Retina (tissue), 1 donor: ENCODE measurements around the gene PFKFB1.
A peak's percentile ranks its signal among the peaks of the same experiment; 100 is the strongest.
"Not testable (repeated sequence)": the region's sequence is repeated elsewhere in the genome, so short reads cannot be mapped to it uniquely, and the experiment has no call there.

Experiments used
- DNase-seq: peaks from one replicate; pipeline ENCODE4 v3.0.0-alpha.2; 2016

The PFKFB1 gene

DNA sequence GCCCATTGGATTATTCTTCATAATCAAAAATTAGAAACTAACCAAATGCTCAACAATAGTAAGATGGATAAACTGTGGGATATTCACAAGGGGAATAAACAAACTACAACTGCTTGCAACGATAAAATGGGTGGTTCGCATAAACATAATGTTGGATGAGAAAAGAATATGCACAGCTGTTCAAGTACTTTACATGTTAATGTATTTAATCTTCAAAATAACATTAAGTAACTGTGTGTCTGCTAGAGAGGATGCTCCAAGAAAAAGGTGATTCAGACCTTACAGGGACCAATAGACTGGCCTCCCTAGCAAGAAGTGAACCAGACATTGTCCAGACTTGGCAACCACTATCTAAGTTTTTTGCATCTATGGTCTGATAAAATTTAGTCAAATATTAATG is 2.3 kb downstream of the PFKFB1 start:
- DNase-seq, result no peak

DNA sequence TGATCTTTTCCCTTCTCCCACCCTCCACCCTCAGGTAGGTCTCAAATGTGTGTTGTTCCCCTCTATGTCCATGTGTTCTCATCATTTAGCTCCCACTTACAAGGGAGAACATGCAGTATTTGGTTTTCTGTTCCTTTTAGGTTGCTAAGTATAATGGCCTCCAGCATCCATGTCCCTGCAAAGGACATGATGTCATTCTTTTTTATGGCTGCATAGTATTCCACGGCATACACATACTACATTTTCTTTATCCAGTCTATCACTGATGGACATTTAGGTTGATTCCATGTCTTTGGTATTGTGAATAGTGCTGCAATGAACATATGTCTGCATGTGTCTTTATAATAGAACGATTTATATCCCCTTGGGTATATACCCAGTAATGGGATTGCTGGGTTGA is 10.7 kb downstream of the PFKFB1 start:
- DNase-seq, result not testable (repeated sequence)

DNA sequence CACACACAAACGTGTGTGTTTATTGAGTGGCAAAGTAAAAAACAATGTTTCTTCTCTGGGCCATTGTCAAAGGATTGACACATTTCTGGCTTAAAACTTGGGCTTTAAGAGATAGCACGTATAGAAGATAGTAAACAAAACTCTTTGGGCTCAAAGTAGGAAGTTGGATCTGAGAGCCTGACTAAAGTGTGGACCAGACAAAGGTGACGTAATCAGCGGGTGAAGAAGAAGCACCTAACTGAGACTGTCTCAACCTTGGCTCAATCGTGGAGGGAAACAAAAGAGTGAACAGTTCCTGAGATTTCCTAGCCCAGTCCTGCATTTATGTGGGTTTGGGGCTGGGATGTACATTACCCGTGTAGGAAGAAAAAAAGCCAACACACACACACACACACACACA is 13.7 kb downstream of the PFKFB1 start:
- no peak for DNase-seq

DNA sequence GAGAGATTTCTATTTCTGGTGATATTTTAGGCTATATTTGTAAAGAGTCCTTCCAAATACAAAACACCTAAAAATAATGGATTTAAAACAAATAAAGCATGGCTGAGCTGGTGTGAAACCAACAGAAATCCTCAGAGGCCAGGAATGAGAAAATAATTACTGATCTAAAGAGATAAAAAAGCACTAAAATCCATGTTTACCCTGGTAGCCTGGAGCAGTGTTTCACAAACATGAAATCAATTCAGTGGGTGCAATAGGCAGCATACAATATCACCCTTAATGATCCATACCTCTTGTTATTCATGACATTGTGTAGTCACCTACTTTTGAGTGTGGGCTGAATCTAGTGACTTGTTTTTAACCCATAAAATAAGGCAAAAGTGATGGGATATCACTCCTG is 14.6 kb downstream of the PFKFB1 start:
- no peak for DNase-seq

DNA sequence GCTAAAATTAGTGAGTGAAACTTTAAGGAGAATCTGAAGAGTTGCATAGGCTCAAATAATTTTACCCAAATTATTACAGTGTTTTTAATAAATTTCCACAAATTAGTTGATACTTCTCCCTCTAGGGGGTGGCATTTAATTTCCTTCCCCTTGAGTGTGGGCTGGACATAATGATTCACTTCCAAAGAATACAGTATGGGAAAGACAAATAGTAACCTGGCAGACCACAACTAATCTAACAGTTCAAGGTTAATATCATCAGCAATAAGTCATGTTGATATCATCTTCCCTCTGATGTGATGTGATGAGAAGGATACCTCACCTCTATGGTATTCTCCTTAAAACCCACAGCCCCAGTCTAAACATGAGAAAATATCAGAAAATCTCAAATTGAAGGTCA is 15.5 kb downstream of the PFKFB1 start:
- DNase-seq, result no peak

DNA sequence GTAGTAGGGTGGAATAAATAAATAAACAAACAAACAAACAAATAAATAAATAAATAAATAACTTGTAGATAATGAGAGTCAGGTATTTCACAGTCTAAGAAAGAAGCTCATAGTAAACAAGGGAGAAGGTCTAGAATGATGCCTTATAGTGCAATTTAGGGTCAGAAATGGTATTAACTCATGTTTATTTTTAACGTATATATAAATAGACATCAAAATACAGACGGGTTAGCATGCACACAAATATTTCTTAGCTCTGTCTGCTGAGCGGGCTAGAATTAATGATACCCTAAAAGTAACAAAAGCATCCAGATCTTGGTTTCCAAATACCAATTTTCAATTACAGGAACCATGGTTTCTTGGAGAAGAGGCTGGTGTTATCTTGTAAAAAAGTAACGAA is 16.6 kb downstream of the PFKFB1 start:
- no peak for DNase-seq

DNA sequence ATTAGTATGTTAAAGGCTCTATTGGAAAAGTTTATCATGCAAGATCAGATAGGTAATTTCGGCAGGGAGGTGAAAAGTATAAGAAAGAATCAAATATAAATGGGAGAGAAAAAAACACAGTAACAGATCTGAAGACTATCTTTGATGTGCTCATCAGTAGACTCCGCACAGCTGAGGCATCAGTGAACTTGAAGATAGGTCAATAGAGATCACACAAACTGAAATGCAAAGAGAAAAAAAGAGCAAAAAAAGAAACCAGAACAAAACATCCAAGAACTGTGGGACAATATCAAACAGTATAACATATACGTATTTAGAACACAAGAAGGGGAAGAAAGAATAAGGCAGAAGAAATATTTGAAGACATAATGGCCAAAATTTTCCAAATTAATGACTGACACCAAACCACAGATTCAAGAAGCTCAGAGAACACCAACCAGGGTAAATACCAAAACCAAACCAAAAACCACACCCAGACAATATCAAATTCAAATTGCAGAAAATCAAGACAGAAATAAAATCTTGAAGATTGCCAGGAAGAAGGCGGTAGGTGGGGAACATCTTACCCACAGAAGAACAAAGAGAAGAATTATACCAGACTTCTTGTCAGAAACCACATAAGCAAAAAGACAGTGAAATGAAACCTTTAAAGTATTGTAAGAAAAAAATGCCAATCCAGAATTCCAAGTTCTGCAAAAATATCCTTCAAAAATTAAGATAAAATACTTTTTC is 29.1 kb downstream of the PFKFB1 start:
- DNase-seq, result no peak

DNA sequence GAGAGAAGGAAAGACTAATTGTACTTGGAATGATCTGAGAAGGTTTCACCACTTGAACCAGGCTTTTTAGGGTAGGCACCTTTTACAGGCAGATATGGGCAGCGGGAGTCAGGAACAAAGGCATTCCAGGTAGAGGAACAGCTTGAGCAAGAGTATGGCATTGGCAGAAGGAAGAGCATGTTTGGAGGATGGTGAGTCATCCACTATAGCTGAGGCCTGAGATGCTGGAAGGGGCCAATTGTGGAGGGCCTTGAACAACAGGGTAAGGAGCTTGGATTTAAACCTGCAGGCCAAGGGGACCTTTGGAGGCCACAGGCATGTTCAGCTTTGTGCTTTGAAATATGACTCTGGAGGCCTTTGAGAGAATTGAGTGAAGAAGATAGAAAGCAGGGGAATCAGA is 32.2 kb downstream of the PFKFB1 start:
- DNase-seq, result no peak

DNA sequence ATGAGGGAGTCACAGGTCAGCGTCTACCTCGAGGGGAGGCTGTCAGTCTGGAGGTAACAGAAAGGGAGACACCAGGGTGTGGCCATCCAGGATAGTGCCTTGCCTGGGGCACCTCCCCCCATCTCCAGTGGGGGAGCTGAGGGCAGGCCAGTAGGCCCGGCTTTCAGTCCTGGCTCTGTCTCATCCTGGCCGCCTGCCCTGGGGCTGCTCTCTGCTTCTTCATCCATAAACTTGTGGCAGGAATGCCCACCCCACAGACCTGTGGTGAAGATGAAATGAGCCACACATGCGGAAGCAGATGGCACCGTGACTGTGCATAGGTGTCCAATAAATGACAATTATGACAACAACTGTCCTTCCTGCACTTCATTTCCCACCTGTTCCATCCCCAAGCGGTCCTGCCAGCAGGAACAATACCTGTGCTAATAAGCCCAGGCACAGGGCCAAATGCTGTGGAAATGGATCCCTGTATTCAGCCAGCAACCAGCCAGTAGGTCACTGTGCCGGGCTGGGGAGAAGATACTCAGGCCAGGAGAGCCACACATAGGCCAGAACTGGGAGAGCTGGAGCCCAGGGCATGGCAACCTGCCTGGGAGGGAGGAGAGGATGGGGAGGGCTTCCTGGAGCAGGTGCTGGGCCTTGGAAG is 43.1 kb downstream of the PFKFB1 start:
- DNase-seq, result no peak

DNA sequence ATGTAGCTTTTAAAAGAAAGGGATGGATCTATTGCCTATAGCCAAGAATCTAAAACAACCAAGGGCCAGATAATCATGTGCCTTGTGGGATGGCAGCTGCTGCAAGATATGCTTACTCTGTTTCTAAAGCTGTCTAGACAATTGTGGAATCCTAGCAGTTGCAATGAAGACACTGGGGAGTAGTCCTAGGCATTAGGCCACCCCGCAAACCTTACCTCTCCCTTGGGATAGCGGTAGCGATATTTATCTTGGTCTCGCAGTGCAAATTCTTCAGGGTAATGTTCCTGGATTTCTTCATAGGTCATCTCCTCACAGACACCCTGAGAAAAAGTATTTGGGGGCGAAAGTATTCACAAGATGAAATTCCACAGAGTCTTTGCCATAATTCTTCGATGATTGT is 48.8 kb downstream of the PFKFB1 start:
- DNase-seq, result no peak

DNA sequence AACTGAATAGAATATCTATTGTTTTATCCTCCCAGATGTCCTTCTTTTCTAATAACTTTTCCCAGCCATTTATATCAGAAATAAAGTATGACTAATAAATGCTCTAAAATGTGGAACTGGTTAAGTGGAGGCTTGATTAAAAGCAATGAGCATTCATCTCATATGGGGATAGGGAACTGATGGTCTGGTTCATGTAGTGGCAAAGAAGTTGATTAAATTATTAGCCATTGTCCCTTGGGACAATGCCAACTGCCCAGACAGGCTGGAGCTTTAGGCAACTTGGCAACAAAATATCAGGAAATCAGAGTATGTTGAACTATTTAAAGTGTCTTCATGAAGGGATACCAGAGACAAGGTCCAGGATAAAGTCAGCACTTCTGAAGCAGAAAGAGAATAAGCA is 49.2 kb downstream of the PFKFB1 start:
- no peak for DNase-seq

DNA sequence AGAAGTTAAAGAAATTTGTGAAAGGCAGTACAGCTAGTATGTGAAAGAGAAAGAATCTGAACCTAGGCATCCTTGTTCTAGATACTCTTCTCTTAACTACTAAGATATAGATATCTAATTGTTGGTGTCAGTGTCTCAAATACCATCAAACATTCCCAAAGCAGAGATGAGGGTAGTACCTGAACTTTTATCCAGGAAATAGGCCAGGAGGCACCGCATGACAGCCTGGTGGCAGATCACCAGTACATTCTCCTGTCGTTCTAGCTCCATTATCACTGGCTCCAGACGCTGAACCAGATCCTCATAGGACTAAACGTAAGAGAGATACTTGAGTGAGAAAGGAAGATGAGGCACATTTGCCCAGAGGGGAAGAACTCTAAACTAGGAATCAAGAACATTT is 56.6 kb downstream of the PFKFB1 start:
- DNase-seq, result no peak

DNA sequence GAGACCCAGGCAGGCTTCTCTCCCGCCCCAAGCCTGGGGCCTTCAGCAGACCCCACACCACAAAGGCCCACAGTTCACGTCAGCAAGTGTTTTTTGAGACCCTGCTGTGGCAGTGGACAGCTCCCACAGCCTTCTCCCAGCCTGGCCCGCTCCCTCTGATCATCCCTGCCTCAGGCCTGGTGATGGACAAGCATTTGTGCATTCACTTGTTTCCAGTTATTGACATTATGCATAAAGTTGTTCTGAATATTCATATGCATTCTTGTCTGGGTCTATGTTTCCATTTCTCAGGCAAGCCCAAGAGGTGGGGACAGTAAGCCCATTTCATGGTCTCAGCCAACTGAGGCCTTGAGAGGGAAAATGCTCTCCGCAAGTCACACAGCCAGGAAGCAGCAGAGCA is 58.7 kb downstream of the PFKFB1 start:
- DNase-seq, result no peak

DNA sequence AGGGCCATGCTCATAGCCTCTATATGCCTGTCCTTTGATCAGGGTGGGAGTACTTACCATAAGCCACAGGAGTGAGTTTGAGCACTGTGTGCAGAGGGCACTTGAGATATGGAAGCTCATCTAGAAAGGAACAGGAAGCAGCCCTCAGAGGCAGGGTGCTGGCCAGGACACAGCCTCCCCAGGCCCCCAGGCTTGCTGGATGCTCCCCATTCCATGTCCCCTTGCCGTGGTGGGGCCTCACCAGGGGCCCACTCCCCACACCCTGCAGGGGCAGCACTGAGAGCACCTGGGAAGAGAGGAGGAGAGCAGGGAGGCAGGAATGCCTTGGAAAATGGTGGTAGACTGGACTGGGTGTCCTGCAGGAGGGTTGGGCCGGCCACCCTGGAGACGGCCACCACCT is 59.1 kb downstream of the PFKFB1 start:
- no peak for DNase-seq

DNA sequence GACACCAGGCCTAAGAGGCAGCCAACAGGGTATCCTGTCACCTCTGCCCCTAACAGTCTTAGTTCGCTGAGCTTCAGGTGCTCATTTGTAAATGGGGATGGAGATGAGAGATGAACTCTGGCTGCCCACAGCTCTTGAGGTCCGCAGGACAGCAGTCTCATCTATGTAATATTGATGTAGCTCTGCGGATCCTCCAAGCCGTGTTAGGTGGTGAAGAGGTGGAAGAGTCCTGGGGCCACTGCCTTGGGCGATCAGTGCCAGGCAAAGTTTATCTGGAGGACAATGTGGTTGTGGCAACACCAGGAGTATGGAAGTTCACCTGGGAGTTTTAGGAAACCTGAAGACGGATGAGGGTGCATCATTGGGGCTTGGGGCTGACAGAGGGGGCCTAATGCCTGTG is 59.9 kb downstream of the PFKFB1 start:
- no peak for DNase-seq

DNA sequence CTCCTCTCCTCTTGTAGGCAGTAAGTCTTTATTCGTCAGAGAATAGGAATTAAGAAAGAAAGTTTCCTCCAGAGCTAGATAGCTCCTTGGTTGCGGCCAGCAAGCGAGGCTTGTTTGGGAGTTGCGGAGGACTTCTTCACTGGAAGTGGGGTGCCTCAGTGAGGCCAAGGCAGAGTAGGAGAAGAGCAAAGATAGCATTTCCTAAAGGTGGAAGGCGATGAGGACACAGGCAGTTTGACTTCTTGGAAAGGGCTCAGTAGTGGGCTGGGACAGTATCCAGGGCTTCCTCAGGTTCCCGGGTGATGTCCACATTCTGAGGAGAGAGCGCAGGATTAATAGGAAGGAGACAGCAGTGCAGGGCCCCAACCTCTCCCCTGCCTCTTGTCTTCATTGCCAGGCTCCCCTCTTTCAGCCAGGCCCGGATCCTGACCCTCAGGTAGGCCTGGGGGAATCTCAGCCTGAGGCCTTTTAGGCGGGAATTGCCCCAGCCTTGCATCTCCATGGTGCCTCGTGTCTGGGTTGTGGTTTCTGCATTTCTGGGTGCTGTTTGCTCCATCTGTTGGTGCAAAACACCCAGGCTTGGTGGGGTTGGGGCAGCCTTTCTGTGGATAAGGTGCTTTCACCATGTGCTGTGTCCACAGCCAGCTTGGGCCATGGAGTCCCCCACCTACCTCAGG is 60.7 kb downstream of the PFKFB1 start:
- no peak for DNase-seq

DNA sequence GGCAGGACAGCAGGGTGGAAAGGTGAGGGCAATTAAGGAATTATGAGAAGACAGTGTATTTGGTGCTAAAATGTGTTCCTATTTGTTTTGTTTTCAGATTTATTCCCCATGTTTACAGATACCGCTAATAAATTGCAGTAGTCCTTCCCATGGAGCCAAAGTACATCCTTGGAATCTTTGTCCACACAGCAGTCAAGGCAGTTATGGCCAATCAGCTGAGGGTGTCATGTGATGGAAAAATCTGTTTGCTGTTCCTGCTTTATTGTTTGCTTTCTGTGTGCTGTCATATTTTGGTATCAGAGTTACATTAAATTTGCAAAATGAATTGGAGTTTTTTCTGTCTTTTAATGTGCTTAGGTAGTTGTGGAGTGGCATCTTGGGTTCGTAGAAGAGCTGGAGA is 62.9 kb downstream of the PFKFB1 start:
- no peak for DNase-seq

DNA sequence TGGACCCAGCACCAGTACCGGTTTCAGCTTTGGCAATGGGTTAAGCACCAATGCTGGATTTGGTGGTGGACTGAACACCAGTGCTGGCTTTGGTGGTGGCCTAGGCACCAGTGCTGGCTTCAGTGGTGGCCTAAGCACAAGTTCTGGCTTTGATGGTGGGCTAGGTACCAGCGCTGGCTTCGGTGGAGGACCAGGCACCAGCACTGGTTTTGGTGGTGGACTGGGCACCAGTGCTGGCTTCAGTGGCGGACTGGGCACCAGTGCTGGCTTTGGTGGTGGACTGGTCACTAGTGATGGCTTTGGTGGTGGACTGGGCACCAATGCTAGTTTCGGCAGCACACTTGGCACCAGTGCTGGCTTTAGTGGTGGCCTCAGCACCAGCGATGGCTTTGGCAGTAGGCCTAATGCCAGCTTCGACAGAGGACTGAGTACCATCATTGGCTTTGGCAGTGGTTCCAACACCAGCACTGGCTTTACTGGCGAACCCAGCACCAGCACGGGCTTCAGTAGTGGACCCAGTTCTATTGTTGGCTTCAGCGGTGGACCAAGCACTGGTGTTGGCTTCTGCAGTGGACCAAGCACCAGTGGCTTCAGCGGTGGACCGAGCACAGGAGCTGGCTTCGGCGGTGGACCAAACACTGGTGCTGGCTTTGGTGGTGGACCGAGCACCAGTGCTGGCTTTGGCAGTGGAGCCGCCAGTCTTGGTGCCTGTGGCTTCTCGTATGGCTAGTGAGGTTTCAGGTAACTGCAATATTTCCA is 63.5 kb downstream of the PFKFB1 start:
- no peak for DNase-seq

DNA sequence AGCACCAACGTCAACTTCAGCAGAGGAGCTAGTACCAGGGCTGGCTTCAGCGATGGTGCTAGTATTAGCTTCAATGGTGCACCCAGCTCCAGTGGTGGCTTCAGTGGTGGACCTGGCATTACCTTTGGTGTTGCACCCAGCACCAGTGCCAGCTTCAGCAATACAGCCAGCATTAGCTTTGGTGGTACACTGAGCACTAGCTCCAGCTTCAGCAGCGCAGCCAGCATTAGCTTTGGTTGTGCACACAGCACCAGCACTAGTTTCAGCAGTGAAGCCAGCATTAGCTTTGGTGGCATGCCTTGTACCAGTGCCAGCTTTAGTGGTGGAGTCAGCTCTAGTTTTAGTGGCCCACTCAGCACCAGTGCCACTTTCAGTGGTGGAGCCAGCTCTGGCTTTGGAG is 65.1 kb downstream of the PFKFB1 start:
- DNase-seq, result no peak

DNA sequence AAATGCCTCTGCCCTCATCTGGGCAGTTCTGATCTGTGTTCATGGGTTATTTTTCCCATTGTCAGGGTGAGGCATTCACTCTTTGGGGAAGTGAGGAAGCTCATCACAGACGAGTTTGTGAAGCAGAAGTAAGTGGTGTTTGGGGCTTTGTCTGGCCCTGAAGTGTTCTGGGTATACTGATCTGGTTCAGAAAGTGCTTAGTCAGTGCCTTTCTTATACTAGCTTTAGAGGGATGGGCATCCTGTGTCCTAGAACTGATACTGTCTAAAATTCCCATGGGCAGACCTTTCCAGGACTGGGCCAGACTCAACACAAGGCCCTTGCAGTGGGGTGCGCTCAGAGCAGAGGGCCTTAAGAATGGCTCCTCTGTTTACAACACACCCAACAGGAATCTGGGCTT is 67.0 kb downstream of the PFKFB1 start:
- no peak for DNase-seq

DNA sequence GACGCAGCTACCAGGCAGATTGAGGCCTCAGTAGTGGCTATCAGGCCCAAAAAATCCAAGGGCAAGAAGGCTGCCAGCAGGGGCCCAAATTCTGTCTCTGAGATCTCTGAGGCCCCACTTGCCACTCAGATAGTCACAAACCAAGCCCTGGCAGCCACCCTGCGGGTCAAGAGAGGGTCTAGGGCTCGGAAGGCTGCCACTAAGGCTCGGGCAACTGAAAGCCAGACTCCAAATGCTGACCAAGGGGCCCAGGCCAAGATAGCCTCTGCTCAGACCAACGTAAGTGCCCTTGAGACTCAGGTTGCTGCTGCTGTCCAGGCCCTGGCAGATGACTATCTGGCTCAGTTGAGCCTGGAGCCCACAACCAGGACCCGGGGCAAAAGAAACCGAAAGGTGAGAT is 70.6 kb downstream of the PFKFB1 start:
- DNase-seq, result no peak

DNA sequence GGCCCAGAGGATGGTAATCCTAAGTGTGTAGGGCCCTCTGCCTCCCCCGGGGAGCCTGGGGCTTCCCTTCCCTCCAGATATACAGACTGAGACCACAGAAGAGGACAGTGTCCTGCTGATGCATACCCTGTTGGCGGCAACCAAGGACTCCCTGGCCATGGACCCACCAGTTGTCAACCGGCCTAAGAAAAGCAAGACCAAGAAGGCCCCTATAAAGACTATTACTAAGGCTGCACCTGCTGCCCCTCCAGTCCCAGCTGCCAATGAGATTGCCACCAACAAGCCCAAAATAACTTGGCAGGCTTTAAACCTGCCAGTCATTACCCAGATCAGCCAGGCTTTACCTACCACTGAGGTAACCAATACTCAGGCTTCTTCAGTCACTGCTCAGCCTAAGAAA is 71.4 kb downstream of the PFKFB1 start:
- no peak for DNase-seq

DNA sequence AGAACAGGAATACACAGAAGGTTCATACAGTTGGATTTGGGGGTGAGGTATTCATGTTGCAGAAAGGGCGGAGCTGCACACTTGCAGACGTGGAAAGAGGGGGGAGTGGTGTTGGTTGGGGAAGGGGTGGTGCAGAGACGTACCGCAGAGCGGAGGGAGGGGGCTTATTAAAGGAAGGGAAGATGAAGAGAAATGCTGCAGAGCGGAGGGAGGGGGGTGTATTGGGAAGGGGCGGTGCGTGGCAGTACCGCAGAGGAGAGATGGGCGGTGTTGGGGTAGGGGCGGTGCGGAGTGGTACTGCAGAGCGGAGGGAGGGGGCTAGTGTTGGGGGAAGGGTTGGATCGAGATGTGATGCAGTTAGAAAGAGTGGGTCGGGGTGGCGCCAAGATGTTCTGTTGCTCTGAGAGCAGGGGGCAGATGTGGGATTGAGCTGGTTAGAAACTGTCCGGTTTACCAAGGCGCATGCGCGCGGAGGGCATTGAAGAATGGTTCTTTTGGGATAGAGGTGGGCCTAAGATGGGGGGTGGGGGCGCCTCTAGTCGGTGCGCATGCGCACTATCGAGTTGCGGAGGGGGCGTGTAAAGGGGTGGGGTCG is 72.5 kb downstream of the PFKFB1 start:
- DNase-seq, result peak; percentile 56
